ENCODE measurements around the gene TRPV6.

TRPV6 gene

DNA sequence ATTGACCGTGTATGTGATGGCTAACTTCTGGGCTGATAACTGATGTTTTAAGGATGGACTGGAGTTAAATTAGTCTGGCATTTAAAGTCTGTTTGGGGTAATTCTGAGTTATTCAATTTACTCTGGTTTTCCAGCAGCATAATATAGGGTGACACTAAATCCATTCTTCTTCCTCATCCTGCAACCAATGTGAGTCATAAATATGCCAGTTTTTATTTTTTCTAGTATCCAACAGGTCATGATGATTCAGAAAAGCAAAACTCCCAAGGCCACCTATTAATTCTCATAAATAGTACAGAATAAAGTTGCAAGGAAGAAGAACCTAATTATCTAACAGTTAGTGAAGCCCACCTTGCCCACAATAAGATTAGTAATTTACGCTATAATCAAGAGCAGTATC lies 38.2 kb downstream of the TRPV6 start:
- no peak for DNase-seq

DNA sequence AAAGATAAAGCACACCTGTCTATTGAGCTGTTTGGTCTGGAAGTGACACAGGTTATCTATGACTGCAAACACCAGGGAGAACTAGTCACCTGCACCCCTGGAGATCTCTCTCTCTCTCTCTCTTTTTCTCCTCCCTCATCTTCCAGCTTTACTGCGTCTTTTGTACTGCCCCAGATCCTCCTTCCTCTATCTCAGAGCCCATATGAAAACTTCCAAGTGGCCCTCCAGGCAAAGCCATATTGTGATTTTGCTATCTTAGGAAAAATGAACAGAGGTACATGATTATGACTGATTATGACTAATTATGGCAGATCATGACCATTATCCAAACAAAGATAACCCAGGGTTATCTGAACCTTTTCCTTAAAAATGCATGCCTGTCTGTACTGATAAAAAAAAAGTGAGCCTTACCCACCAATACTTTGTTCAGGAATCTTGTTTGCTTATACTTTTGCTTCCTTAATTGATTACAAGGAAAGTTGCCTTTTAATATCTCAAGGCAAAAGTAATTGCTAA lies 43.2 kb downstream of the TRPV6 start:
- DNase-seq: no peak

DNA sequence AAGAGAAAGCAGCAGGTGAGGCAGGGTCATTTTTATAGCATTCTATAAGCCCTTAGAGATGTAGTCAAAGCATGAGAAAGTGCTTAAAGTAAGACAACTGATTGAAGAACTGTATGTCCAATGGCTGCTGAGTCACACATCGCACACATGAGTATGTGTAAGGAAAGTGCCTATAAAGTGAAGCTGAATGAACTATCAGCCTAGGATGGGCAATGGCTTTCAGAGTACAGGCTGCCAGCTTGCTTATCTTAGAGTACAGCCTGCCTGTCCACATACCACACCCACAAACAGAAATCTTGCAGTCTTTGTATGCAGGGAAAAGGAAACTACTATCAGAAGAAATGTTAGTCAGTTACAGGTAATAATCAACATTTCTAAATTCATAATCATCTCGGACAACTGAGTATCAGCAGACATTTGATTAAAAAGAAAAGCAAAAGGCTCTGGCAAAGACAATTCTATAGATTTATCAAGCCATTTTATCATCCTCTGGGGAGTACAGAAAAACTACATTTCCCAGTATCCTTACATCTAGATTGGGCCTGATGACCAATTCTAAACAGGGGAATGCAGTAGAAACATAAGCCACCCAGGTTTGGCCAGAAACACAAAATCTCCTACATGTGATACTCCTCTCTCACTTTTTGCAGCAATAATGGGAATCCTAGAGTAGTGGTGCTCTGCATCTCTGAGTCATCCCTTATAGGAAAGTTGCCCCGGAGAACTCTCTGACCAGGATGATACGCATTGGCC lies 46.9 kb downstream of the TRPV6 start:
- DNase-seq: no peak

GRCh38 chr7:142836426-142836825 lies 49.1 kb downstream of the TRPV6 start:
- no peak for DNase-seq

DNA sequence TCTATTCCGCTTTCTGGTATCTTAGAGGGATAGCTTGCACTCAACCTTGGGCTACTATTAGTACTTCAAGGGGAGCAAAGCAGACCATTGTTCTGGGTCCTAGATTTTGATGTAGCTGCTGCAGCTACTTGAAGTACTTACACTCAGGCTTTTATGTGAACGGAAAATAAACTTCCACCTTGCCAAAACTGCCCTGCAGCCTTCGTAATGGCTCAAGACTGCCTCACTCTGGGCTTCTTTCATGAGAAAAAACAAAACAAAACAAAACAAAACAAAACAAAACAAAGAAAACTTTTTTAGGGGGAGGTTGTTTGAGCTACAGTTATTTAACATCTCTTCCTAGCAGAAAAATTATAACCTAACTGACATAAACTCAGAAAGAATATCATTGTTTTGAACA lies 50.1 kb downstream of the TRPV6 start:
- no peak for DNase-seq

DNA sequence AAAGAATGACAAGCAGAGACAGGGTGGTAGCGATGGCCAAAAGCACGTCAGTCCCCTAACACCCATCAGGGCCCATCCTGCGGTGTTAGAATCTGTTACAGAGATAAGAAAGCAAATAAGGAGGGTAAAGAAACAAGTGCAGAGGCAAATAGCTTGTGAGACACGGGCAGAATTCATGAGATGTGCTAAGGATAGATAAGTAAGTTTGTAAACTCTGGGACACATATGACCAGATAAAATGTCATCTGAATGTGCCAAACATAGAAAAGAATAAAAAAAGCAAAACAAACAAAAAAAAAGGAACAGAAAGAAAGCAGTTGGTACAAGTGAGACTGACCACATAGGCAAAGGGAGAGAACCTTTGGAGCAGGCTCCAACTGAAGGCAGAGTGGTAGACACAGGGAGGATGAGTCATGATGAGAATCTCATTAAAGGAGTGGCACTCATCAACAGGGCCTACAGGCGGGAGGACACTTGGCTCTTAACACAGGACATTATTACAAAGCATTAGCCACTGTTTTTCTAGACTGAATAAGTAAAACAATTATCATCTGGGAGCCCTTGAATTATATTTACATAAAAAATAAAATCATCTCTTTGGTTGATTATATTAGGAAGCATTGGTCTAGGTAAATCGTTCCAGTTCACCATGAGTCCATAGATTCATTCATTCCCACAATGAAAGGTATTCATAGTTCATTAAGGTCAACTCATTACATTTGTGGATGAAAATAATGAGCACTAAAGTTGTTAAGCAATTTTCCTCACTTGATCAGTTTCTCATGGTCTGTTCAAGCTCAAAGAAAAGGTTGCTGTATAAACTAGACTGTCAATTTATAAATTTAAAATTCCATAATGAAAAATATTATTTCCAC lies 52.1 kb downstream of the TRPV6 start:
- no peak for DNase-seq

- no peak for DNase-seq
Observed at GRCh38 chr7:142832417-142832816, 53.1 kb downstream of the TRPV6 start.

GRCh38 chr7:142827951-142828500 lies 57.5 kb downstream of the TRPV6 start:
- no peak for DNase-seq

DNA sequence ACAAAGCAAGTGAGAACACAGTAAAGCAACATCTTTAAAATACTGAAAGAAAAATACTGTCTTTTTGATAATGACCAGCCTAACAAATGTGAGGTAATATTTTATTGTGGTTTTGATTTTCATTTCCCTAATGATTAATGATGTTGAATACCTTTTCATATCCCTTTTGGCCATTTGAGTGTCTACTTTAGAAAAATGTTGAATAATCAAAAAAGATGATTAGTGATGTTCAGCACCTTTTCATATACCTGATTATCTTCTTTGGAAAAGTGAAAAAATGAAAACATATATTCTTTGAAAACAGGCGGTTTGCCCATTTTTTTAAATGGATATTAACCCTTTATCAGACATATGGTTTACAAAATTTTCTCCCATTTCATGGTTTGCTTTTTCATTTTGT lies 62.8 kb downstream of the TRPV6 start:
- no peak for DNase-seq

All from stimulated activated CD4-positive, alpha-beta T cell treated with anti-CD3 and anti-CD28 coated beads, Interleukin-4, amount 100 ng/mL, for 24 hours (primary cell).